HG03575 (cell line): ENCODE data around the gene SORBS2.

Experiments used
- ATAC-seq: cut with Tn5 transposase; IDR thresholded peaks from one replicate; pipeline ENCODE4 v1.9.1; 2021; ENCODE audit not compliant: unreplicated experiment, insufficient number of reproducible peaks, low FRiP score; ENCODE audit errors: extremely low read depth

SORBS2 gene

DNA sequence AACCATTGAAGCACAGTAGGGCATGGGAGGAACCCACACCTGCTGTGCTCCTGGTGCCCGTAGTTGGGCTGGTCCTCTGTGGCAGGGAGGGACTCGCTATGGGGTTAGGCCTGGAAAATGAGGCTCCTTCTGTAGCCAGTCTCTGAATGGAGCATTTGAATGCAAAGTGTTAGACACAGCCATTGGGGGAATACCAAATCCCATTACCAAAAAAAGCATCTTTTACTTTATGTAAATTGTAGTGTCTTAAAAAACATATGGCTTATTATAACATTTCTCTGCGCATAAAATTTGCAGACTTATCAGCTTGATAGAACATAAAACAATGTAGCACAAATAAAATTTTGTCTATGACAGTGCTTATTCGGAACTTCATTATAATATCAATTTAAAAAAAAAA is 147.5 kb downstream of the SORBS2 start:
- no peak for ATAC-seq

DNA sequence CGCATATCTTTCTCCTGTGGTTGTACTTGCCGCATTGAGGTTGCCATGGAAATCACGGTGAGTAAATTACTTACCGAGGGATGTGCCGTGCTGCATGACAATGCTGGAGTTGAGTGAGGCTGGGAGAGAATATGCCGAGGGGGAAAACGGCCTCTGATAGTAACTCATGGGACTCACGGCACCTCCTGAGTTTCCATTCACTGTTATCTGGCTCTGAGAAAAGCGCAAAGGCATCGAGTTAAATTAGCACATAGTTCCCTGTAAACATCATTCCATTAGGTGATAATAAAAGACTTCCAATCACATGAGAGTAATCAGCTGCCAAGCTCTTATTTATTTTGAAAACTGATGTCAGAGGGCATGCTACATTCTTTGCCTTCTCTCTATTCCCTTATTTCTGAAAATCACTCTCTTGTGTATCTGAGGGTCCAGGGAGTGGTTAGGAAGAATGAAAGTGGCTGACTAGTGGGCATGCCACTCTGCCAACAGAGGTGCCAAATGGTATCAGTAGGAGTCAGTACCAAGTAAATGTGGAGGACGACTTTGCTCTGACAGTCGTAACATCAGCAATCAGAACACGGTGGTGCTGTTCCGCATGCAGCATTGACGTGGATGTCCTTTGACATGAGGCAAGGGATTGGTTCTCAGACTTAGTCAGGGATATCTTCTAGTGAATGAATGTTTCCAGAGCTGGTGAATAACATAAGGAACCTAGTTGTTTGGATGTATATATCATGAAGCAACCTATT is 149.8 kb downstream of the SORBS2 start:
- no peak for ATAC-seq

DNA sequence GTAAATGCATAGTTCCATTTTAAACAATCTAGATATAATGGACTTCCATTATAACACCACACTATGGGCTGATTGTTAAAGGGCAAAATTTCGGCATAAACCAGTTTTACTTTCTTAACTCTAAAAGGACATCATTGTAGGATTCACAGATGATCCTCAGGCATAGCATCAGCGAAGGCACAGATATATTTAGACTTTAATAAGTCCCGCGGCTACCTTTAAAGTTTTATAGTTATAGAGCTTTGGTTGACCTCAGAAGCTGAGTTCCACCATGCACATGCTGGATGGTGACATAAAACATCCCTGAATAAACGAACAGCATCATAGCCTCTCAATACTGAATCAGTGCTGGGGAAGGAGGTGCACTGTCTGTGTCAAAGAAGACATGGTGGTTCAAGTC is 151.7 kb downstream of the SORBS2 start:
- ATAC-seq: no peak

DNA sequence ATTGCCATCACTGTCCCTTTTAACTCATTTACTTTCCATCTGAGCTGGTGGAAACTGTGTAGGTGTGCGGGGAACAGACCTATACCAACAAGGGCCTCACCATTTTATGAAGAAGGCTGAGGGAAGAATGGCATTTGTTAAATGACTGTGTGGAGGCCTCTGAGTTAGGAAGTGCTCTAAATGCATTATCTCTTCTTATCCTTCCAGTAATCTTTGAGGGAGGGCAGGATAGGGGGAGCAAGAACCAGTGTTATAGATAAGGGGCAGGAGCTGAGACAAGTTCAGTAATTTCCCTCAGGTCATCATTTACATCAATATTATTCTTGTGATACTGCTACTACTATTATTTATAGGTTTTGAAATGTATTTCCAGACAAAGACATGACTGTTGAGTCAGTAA is 154.3 kb downstream of the SORBS2 start:
- no peak for ATAC-seq

DNA sequence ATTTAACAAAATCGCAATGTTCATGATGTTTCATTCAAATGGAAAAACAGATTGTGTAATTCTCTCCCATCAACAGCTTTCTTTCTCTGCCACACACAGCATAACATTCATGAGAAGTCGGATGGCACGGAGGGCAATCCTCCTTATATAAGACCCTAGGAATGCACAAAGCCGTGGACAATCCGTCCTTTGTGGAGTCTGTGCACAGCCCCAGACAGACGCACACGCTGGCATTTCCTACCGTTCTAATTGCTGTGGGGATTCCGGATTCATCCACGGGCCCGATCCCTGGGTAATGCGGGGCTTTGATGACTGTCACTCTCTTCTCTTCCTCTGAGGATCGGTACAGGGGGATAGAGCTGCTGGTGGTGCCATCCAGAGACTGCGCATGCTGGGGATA is 154.8 kb downstream of the SORBS2 start:
- ATAC-seq: no peak

DNA sequence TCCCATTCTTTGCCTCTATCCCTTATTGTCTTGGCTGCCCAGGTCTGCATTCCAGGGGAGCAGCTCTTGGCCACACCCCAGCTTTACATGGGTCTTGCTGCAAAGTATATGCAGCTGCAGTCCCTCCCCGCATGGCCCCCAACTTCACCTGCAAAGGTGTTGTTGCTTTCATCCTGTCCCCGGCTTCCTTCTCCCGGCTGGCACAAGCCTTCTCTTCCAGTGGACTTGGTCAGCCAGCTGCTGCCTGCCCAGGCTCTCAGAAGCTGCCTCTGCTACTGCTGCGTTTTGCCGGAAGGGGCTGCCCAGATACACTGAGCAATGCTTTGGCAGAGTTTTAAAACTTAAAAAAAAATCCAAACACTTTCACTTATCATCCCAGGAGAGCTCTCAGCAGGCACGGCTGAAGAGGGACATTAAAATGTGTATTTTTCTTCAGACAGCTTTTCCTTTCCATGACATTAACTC is 155.5 kb downstream of the SORBS2 start:
- no peak for ATAC-seq

DNA sequence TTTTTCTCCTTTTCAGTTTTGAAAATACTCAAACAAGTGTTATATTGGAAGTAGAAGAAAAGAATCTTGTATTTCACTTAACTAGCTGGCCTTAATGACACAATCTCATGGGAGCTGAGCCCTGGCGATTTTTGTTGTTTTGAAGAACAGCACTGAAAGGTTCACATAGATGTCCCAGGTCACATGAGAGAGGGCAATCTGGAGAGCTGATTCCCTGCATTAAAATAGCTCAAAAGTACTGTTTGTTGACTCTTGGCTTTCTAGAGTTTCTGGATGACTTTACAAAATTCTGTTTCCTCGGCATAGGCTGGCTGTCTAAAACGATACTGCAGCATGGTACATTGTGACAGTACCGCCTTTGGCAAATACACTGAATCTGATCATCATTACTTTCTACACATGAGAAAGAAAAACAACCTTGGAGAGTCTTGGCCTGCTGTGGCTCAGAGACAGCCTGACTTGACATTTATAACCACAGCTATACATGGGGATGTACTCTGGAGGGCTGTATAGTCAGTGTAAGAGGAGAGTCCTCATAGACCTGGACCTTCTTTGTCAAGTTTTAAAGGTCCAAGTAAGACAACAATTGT is 156.9 kb downstream of the SORBS2 start:
- no peak for ATAC-seq

DNA sequence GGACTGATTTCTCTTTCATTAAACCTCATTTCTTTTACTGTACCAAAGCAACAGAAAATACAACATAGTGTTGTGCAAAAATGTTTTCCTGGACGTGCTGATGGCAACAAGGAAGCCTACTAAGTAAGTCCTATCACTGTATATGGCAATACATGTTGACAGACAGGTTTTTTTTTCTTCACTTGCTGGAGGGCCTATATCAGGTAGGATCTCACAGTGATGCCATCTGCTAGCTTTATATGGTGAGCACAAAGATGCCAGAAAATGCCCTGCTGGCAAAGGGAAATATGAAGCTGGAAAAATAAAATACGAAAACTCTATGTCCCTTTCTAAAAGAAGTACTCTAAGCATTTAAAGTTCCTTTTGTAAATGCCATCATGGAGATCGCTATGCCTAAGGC is 157.7 kb downstream of the SORBS2 start:
- no peak for ATAC-seq

DNA sequence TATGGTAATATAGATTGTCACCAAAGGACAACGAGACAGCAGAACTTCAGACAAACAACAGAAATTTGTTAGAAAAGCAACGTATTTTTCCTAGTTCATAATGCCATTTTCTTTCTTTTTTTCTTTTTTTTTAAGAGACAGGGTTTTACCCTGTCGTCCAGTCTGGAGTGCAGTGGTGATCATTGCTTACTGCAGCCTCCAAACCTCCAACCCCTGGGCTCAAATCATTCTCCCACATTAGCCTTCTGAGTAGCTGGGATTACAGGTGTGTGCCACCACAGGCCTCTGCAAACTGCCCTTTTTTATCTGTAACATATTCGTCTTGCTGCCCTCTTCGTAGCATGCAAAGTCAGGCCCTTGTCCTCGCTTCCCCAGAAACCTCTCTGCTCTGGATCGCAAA is 160.1 kb downstream of the SORBS2 start:
- no peak for ATAC-seq

DNA sequence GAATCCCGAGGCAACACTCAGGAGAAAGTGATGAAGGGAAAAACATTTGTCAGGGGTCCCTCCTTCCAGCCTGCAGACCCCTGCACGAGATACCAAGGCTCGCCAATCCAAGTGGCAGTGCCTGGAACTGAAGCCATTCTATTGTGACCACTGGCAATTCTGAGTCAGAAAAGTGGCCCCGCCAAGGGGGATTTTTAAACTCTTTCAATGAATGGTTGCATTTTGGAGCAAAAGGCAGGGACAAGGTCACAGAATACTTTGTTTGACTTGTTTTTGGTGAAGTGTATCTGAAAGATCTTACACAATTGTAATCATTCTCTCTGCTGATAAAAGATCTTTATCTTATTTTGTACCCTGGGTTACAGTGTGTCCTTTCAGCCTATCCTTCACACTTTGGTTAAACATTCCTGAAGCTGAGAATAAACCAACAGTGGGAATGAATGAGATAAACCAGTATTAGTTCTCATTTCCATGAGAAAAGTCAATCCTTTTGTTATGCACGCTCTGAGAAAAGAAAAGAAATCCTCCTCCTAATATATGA is 160.8 kb downstream of the SORBS2 start:
- no peak for ATAC-seq

DNA sequence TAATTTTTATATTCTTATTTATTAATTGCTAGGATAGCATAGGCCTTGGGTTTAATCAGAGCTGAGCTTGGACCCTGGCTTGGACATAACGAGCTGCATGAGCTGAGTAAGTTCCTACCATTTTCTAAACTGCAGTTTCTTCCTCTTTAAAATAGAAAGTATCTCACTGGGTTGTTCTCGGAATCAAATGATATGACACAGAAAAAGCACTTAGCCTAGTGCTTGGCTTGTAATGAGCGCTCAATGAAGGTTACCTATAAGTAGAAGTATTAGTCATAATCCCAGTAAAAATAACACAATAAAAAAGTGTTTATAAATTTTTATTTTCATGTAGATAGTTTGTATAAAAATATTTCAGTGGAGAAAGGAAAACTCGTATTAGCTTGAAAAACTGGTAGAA is 163.4 kb downstream of the SORBS2 start:
- ATAC-seq: no peak

DNA sequence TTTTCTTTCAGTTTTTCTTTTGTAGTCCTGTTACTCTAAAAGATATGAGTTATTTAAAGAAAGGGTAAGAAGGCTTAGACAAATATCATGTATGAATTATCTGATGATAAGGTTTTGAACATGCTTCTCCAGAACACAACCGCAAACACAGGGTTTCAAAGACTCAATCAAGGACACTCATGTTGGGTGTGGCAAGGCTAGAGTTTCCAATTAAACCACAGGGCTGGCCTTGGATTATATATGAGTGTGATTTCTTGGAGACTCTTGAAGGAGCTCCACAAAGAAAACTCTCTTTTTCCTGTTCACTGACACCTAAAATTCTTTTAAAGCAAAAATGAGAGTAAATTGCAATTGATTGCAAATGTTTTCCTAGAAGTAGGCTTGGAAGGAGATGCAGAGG is 166.6 kb downstream of the SORBS2 start:
- ATAC-seq: no peak

DNA sequence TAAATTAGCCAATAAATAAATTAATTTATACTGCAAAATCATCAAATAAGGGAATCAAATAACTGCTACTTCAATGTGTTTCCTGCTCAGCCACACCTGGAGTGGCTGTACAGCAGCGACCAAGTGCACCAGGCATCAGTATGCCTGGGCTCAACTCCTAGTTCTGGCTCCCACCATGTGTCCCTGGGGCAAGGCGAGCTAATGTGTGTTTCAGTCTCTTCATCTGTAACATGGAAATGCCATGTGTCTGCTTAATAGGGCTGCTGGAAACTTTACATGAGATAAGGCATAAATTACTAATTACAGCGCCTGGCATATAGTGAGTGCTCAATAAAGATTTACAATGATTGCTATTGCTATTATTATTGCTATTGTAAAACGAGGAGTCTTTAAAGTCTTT is 167.6 kb downstream of the SORBS2 start:
- no peak for ATAC-seq

DNA sequence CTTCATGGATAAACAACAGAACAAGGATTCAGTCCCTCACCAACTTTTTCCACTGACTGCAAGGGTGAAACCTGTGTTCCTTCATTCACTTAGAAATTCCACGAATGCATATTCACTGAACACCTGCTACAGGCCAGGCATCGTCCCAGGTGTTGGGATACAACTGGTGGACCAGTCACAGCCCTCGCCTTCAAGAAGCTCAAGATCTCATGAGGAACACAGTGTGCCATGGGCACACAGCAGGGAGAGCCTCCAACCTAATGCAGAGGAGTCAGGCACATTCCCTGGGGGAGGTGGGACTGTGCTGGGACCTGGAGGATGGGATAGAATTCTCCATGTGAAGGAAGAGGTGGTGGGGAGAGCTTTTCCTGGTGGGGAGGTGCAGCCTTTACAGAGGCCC is 169.1 kb downstream of the SORBS2 start:
- ATAC-seq: no peak

DNA sequence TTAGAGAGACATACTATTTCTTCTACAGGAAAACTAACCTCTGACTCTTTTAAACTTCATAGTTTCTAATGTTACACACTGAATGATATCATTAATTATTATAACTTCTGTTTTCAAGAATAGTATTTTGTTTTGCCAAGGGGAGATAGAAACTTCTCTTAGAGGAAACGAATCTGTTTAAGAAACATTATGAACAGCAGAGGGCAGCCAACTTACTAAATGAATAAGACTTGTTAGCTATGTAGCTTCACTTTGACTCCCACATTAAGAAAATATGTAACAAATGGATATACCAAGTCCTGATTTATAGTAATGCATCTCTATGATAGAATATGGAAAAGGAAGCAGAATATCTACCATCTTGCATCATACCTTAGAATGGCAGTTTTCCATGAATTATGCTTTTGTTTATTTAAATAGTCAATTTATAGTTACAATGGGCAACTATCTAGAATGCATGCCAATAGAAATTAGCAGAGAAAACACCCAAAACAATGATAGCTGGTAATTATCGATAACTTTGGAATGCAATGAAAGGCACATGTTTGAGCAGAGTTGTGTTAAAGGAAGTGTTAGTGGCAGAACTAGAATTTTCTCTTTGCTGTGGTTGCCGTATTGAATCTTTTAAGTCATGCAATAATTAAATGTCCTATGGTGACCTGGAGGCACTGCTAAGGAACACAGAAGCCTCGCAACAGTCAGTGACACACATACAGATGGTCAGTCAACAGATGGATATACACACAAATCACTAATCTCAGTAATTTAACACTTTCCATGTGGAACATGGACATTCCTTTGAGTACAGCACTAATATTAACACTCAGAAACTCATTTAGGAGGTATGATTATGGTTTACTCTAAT is 171.0 kb downstream of the SORBS2 start:
- ATAC-seq: no peak

DNA sequence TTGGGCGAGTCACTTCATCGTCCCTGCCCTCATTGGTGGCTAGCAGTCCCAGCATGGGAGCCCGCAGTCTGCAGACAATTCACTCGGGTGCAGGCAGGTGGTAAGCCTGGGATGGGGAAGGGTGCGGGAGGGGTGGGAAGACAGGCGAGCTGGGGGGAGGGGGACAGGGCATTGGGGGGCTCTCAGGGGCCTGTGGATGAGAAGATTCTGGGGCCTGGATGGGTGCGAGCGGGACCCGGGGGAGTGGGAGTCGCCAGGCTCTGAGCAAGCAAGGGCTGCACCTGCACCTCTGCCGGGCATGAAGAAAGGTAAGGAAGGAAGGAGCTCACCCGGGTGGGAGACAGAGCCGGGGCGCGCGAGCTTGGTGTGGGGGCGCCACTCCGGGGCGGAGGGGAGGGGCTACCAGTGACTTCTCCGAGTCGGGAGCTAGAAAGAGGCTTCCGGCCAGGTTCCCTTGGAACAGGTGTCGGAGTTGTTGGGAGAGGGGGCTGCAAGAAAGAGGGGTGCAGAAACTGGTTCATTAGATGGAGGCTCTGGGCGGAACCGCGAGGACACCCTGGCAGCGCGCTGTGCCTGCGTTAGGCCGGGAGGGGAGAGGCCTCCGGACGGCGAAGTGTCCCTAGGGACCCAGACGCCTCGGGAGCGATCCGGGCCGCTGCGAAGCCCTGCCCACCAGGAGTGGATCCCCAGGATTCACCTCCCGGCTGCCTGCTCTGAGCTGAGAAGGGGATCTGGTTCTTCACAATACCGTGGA is 173.3 kb downstream of the SORBS2 start:
- ATAC-seq: no peak

DNA sequence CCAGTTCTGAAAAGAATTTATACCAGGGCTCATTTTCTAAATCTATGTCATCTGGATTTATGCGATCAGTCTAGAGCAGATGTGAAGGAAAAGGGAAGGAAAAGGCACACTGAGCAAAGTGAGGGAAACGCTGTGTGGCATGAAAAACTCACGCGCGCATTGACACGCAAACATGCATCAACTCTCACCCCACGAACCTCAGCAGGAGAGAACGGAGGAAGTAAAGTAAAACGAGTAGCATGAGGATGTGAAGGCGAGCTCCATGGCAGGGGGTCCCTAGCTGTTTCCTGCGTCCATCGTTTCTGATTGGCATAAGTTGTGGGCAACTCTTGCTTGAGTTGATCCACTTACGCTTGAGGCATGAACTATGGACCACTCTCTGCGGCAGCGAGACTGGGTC is 173.9 kb downstream of the SORBS2 start:
- no peak for ATAC-seq

DNA sequence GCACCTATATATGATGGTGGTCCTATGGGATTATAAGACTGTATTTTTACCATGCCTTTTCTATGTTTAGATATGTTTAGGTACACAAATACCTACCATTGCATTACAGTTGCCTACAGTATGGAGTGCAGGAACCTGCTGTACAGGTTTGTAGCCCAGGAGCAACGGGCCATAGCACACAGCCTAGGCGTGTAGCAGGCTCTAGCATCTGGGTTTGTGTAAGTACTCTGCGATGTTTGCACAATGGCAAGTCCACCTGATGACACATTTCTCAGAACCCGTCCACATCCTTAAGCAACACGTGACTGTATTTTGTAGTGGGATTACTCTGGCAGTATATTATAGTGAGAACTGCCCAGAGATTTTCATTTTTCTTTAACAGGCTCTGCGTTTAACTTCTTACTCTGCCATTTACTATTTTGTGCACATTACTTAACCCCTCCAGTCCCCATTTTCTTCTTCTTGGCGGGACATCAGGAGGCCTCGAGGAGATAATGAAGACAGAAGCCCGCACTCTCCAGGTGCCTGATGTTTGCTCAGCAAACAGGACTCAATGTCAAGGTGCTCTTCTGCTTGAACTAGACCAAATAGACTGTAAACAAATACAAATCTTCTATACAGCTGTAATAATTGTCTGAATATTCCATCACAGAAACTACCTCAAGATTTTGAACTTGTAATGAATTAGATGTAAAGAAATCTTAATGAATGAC is 174.7 kb downstream of the SORBS2 start:
- ATAC-seq: no peak
